MCF 10A (cell line): ENCODE measurements around the gene MPDZ. TPM values are rescaled to one million over a fixed set of nuclear protein-coding genes. Genes with fewer than 3 reads are reported as not detected.

Experiments used
- BruUV-seq: library from RNA; stranded (reverse); fragments of 400-500 nt; replicated peaks from 2 replicates; lab custom pipeline; 2021; lab: Mats Ljungman, UMichigan
- CTCF ChIA-PET: fragments of 300-600 bp; sonication (Branson Sonifier 250); formaldehyde crosslinking; extraction: SDS; loops from one replicate; lab custom pipeline; 2021; ENCODE audit warnings: antibody characterized with exemption, inconsistent platforms; lab: Yijun Ruan, JAX
- POLR2A ChIA-PET: fragments of 300-600, 350-650 bp; sonication (Branson Sonifier 250); formaldehyde crosslinking; extraction: SDS; loops from one replicate; lab custom pipeline; 2020; ENCODE audit warnings: antibody characterized with exemption, inconsistent platforms; lab: Yijun Ruan, JAX
- DNase-seq: peaks from one replicate; pipeline ENCODE4 v3.0.0-alpha.2; 2018; ENCODE audit not compliant: unreplicated experiment
- H3K27ac Mint-ChIP-seq: one replicate; pipeline ENCODE4 v1.8.0; 2022; ENCODE audit warnings: mild to moderate bottlenecking, low read depth, mixed read lengths; ENCODE audit not compliant: unreplicated experiment
- H3K27me3 Mint-ChIP-seq: one replicate; pipeline ENCODE4 v1.8.0; 2022; ENCODE audit warnings: mixed read lengths; ENCODE audit not compliant: insufficient read depth, unreplicated experiment
- H3K36me3 Mint-ChIP-seq: one replicate; pipeline ENCODE4 v1.8.0; 2022; ENCODE audit warnings: mild to moderate bottlenecking, moderate library complexity, mixed read lengths; ENCODE audit not compliant: insufficient read depth, unreplicated experiment
- H3K4me1 Mint-ChIP-seq: one replicate; pipeline ENCODE4 v1.8.0; 2022; ENCODE audit warnings: mixed read lengths; ENCODE audit not compliant: insufficient read depth, unreplicated experiment
- H3K4me3 Mint-ChIP-seq: one replicate; pipeline ENCODE4 v1.8.0; 2022; ENCODE audit warnings: mild to moderate bottlenecking, moderate library complexity, mixed read lengths; ENCODE audit not compliant: unreplicated experiment
- H3K9me3 Mint-ChIP-seq: one replicate; pipeline ENCODE4 v1.8.0; 2022; ENCODE audit warnings: mixed read lengths; ENCODE audit not compliant: unreplicated experiment
- intact Hi-C: fragments of 100-400 bp; cut with micrococcal nuclease; formaldehyde crosslinking; loops from 2 replicates; pipeline ENCODE4 v1.14.1; 2022
- total RNA-seq: library from RNA; stranded (reverse); gene quantifications from 2 replicates; pipeline ENCODE4 v1.2.3, GENCODE V29; 2022
- TF ChIP-seq, protein P1 (sequence below): fragments of 200-600 bp; IDR thresholded peaks from one replicate; pipeline ENCODE4 v1.8.0; 2022; ENCODE audit warnings: antibody characterized with exemption, mild to moderate bottlenecking; ENCODE audit not compliant: unreplicated experiment

MPDZ gene
- total RNA-seq, 1 experiment from 2014 or later: 8.8 TPM

DNA sequence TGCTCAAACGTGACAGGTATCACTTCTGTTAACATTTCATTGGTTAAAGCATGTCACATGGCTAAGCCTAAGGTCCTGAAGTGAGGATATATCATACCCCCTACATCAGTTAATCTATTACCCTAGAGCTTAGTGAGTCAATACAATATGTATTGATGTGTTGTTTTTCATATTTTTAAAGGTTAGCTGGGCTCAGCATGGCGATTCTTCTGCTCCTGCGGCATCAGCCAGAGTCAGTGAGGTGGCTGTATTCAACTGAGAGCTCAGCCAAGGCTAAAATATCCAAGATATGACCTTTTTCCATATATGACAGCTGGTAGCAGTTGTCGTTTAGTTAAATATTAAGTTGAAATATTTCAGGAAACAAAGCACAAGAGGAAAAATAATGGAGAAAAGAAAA, 38.5 kb upstream of the MPDZ start:
- intact Hi-C loops: no loop called here

DNA sequence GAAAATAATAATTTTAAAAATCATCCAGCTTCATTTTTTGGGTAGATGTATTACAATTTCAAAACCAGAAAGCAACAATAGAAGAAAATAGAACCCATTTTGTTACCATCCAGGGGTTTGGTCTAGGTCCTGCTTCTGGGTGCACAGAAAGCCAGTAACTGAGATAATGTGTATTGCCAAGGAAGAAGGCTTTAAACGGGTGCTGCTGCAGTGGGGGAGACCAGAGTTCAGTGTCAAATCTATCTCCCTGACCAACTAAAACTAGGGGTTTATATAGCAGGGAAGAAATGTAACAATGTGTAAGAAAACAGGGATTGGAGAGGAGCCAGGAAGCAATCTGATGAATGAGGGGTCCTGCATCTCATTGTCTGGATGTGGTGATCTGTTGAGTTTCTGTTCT, 17.5 kb upstream of the MPDZ start:
- Mint-ChIP-seq H3K9me3 (no peaks in the 10 kb centered on the region), H3K36me3 (no peaks in the 10 kb centered on the region), H3K27ac (no peak overlapping the region), H3K4me3 (no peak overlapping the region), H3K27me3 (no peaks in the 10 kb centered on the region), H3K4me1 (no peaks in the 10 kb centered on the region)
- POLR2A ChIA-PET: no interaction called here
- CTCF ChIA-PET: no interaction called here
- no TSS peak for BruUV-seq
- TF ChIP-seq, protein P1, sequence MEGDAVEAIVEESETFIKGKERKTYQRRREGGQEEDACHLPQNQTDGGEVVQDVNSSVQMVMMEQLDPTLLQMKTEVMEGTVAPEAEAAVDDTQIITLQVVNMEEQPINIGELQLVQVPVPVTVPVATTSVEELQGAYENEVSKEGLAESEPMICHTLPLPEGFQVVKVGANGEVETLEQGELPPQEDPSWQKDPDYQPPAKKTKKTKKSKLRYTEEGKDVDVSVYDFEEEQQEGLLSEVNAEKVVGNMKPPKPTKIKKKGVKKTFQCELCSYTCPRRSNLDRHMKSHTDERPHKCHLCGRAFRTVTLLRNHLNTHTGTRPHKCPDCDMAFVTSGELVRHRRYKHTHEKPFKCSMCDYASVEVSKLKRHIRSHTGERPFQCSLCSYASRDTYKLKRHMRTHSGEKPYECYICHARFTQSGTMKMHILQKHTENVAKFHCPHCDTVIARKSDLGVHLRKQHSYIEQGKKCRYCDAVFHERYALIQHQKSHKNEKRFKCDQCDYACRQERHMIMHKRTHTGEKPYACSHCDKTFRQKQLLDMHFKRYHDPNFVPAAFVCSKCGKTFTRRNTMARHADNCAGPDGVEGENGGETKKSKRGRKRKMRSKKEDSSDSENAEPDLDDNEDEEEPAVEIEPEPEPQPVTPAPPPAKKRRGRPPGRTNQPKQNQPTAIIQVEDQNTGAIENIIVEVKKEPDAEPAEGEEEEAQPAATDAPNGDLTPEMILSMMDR: no peak
- intact Hi-C loops: no loop called here
- no peak for DNase-seq

More for the DNA sequence above, 38.5 kb upstream of the MPDZ start:
- CTCF ChIA-PET: interaction anchor here (0.7 to 0.9 kb wide), 2 partner anchors 11 to 28 kb away, joined by 3 read pairs; no protein-coding TSS in a partner anchor
- no TSS peak for BruUV-seq
- TF ChIP-seq, protein P1: no peak
- no peak overlapping the region for H3K27ac Mint-ChIP-seq
- no peaks in the 10 kb centered on the region for H3K36me3 Mint-ChIP-seq
- no peak overlapping the region for H3K4me3 Mint-ChIP-seq
- no peak for DNase-seq
- H3K9me3 Mint-ChIP-seq: peaks cover 17% of the 10 kb centered on the region
- H3K4me1 Mint-ChIP-seq: no peaks in the 10 kb centered on the region
- no peaks in the 10 kb centered on the region for H3K27me3 Mint-ChIP-seq
- POLR2A ChIA-PET: interaction anchor here (1.1 kb wide), 1 partner anchor 10 kb away, joined by 4 read pairs; no protein-coding TSS in a partner anchor

DNA sequence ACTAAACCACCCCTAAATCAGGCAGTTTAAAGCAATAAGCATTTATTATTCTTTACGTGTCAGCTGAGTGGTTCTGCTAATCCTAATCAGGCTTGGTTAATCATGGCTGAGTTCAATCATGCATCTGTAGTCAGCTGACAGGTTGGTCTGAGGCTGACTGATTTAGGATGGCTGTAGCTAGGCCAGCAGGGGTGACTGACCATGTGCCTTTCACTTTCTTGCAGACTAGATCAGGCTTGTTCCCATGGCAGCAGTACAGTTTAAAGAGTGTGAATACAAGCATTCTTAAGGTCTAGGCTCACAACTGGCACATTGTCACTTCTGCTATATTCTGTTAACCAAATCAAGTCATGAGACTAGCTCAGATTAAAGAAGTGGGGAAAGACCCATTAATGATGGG, 16.1 kb upstream of the MPDZ start:
- no peak for DNase-seq
- intact Hi-C loops: no loop called here
- Mint-ChIP-seq H3K4me3 (no peak overlapping the region), H3K27ac (no peak overlapping the region), H3K4me1 (no peaks in the 10 kb centered on the region), H3K9me3 (no peaks in the 10 kb centered on the region), H3K36me3 (no peaks in the 10 kb centered on the region), H3K27me3 (no peaks in the 10 kb centered on the region)
- TF ChIP-seq, protein P1: no peak
- BruUV-seq: no TSS peak
- ChIA-PET CTCF (no interaction called here), POLR2A (interaction anchor here (0.6 kb wide), 1 partner anchor 193 kb away, joined by 5 read pairs; no protein-coding TSS in a partner anchor)

DNA sequence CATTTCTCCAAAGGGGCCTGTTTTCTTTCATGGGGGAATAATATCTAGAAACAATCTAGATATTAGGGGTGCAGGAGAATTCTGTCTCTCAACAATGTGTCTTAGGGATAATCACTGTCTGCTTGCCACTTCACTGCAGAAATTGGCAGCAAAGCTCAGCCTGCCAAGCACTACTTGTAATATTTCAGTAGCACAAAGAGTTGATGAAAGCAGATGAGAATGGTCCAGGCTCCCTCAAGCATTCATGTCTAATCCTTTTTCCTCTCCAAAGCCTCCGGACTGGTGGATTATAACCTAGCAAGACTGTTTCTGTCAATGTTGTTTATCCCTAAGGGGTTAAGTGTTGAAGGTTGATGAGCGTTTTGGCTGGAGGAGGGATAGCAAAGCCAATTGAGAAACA, 13.3 kb upstream of the MPDZ start:
- intact Hi-C loops: no loop called here
- H3K36me3 Mint-ChIP-seq: no peaks in the 10 kb centered on the region
- no TSS peak for BruUV-seq

More for the DNA sequence above, 13.3 kb upstream of the MPDZ start:
- TF ChIP-seq, protein P1: no peak
- no peaks in the 10 kb centered on the region for H3K4me1 Mint-ChIP-seq
- no peak overlapping the region for H3K4me3 Mint-ChIP-seq
- ChIA-PET CTCF (no interaction called here), POLR2A (no interaction called here)
- no peaks in the 10 kb centered on the region for H3K9me3 Mint-ChIP-seq
- H3K27ac Mint-ChIP-seq: no peak overlapping the region
- no peaks in the 10 kb centered on the region for H3K27me3 Mint-ChIP-seq
- no peak for DNase-seq
